ENCODE data around the gene HNRNPR. TPM values are rescaled to one million over a fixed set of nuclear protein-coding genes. Genes with fewer than 3 reads are reported as not detected.
"Not testable (repeated sequence)": the region's sequence is repeated elsewhere in the genome, so short reads cannot be mapped to it uniquely, and the experiment has no call there.

HNRNPR gene
- total RNA-seq, 2 donors from 2014 or later: 188 to 205 TPM

DNA sequence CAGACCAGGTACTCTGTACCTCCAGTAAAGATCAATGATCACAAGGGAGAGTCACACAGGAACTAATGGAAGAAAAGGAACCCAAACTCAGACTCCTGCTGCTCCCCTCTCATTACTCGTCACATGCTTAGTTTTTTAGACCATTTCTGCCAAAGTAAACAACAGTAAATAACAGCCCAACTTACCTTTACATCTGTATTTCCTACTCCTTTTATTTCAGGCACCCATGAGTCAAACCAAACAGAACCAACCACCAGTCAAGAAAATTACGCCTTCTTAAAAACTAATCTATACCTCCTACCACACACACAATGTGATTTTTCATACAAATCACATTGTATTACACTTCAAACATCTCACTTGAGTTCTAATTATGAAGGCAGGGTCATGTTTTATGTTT is 65.4 kb downstream of the HNRNPR start:
- ATAC-seq: no peak
- Mint-ChIP-seq H3K36me3 (peaks cover 7% of the 10 kb centered on the region), H3K27ac (no peak overlapping the region), H3K4me3 (no peak overlapping the region), H3K27me3 (peaks cover 0 to 19% of the 10 kb centered on the region in 2 donors), H3K4me1 (ENCODE audit: low read depth in 2 of 2) (no peaks in the 10 kb centered on the region), H3K9me3 (no peaks in the 10 kb centered on the region)
- no peak for DNase-seq (ENCODE audit: low spot score)

DNA sequence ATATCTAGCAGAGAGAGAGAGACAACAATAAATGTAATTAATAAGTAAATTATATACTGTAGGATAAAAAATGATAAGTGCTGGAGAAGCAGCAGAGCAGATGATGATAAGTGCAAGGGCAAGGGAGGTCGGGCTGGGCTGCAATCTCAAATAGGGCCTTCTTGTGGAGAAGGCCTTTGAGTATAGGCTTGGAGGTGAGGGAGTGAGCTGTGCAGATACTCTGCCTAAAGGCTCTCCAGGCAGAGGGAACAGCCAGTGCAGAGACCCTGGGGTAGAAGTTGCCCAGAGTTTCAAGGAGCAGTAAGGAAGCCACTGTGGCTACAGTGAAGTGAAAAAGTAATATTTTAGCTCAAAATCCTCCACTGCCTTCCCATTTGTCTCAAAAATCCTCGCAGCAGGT is 67.6 kb downstream of the HNRNPR start:
- no peaks in the 10 kb centered on the region for H3K9me3 Mint-ChIP-seq
- ATAC-seq: no peak
- H3K4me3 Mint-ChIP-seq: no peak overlapping the region
- H3K27ac Mint-ChIP-seq: no peak overlapping the region
- H3K36me3 Mint-ChIP-seq: no peaks in the 10 kb centered on the region
- DNase-seq (ENCODE audit: low spot score): no peak
- H3K27me3 Mint-ChIP-seq: peaks cover 5 to 30% of the 10 kb centered on the region in 2 donors
- no peaks in the 10 kb centered on the region for H3K4me1 Mint-ChIP-seq (ENCODE audit: low read depth in 2 of 2)

DNA sequence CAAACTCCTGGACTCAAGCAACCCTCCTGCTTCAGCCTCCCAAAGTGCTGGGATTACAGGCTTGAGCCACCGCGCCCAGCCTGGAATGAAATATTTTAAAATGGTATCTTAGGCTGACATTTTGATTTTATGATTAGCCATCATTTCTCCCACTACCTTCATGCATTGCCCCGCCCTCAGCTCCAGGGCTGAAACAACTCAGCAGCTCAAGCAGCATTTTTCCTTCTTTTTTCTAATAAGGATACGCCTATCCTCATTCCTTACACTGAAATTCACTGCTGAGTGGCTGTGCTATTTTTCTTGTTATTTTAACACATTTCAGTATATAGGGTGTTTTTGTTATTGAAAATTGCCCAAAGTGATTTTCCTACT is 70.0 kb downstream of the HNRNPR start:
- no peaks in the 10 kb centered on the region for H3K9me3 Mint-ChIP-seq
- no peak for DNase-seq (ENCODE audit: low spot score)
- no peak overlapping the region for H3K27ac Mint-ChIP-seq
- H3K4me3 Mint-ChIP-seq: no peak overlapping the region
- H3K36me3 Mint-ChIP-seq: no peaks in the 10 kb centered on the region
- no peak for ATAC-seq
- H3K4me1 Mint-ChIP-seq (ENCODE audit: low read depth in 2 of 2): no peaks in the 10 kb centered on the region
- H3K27me3 Mint-ChIP-seq: peaks cover 10 to 34% of the 10 kb centered on the region in 2 donors

DNA sequence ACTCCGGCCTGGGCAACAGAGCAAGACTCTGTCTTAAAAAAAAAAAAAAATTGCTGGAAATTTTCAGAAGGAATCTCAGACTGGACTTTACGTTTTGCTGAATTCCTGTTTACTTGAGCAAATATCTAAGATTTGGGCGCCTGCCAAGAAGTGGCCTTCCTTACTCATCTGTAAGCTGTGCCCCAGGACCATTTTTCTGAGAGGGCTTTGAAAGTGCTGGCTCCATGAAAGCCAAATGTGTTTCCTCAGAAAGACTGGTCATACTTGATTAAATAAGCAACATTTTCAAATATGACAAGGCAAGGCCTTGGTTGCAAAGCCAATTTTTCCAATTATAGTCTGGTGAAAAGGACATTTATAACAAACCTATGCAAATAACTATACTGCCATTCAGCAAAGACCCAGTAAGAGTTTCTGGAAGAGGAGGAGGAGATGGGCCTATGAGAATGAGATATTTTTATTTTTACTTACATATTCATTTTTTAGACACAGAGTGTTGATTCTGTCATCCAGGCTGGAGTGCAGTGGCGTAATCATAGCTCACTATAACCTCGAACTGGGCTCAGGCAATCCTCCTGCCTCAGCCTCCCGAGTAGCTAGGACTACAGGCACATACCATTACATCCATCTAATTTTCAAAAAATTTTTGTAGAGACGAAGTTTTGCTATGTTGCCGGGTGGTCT is 70.5 kb downstream of the HNRNPR start:
- Mint-ChIP-seq H3K4me1 (ENCODE audit: low read depth in 2 of 2) (no peaks in the 10 kb centered on the region), H3K27ac (no peak overlapping the region), H3K4me3 (no peak overlapping the region), H3K27me3 (peaks cover 10 to 34% of the 10 kb centered on the region in 2 donors), H3K36me3 (no peaks in the 10 kb centered on the region), H3K9me3 (no peaks in the 10 kb centered on the region)
- ATAC-seq (no peak), DNase-seq (ENCODE audit: low spot score) (no peak)

DNA sequence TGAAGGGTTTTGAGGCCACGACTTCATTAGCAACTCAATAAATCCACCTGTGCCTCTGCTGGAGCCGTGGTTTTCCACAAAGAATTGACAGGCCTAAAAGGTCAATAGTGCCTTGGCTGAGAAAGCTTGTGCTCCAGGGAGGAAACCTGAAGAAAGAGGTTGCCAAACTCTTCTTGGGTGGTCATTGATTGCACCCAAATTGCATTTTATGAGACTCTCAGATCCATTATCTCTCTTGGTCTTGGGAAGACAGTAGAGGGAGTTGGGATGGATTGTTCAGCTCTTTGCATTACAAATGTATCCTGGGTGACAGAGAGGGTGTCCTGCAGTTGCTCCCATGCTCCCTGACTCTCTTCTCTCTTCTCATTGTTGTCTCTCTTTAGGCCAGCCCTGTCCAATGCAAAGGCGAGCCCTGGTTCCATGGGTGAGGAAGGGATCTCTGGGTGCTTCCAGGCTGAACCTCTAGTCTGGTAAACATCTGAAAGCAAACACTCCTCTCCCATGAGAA is 80.7 kb downstream of the HNRNPR start:
- H3K27me3 Mint-ChIP-seq: no peaks in the 10 kb centered on the region
- no peaks in the 10 kb centered on the region for H3K36me3 Mint-ChIP-seq
- ATAC-seq (no peak), DNase-seq (ENCODE audit: low spot score) (no peak)
- H3K9me3 Mint-ChIP-seq: no peaks in the 10 kb centered on the region
- H3K4me1 Mint-ChIP-seq (ENCODE audit: low read depth in 2 of 2): no peaks in the 10 kb centered on the region
- H3K27ac Mint-ChIP-seq: no peak overlapping the region
- H3K4me3 Mint-ChIP-seq: no peak overlapping the region

DNA sequence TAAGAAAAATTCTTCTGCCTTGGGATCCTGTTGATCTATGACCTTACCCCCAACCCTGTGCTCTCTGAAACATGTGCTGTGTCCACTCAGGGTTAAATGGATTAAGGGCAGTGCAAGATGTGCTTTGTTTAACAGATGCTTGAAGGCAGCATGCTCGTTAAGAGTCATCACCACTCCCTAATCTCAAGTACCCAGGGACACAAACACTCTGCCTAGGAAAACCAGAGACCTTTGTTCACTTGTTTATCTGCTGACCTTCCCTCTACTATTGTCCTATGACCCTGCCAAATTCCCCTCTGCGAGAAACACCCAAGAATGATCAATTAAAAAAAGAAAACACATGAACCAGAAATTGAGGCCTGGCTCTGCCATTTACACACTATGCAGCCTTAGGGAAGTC is 86.0 kb downstream of the HNRNPR start:
- not testable (repeated sequence) for H3K27me3 Mint-ChIP-seq; H3K4me1 Mint-ChIP-seq (ENCODE audit: low read depth in 2 of 2); H3K4me3 Mint-ChIP-seq; H3K9me3 Mint-ChIP-seq; ATAC-seq; H3K27ac Mint-ChIP-seq; DNase-seq (ENCODE audit: low spot score); H3K36me3 Mint-ChIP-seq

DNA sequence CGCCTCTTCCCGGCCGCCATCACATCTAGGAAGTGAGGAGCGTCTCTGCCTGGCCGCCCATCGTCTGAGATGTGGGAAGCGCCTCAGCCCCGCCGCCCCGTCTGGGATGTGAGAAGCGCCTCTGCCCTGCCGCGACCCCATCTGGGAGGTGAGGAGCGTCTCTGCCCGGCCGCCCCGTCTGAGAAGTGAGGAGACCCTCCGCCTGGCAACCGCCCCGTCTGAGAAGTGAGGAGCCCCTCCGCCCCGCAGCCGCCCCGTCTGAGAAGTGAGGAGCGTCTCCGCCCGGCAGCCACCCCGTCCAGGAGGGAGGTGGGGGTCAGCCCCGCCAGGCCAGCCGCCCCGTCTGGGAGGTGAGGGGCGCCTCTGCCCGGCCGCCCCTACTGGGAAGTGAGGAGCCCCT is 86.7 kb downstream of the HNRNPR start:
- not testable (repeated sequence) for H3K4me1 Mint-ChIP-seq (ENCODE audit: low read depth in 2 of 2); H3K27me3 Mint-ChIP-seq

More for the DNA sequence above, 86.7 kb downstream of the HNRNPR start:
- H3K9me3 Mint-ChIP-seq; H3K4me3 Mint-ChIP-seq; ATAC-seq; H3K36me3 Mint-ChIP-seq; H3K27ac Mint-ChIP-seq; DNase-seq (ENCODE audit: low spot score): not testable (repeated sequence)

Other genes starting within 250 kb of the HNRNPR start
- 10 to 100 TPM; 42.7 to 43.1 TPM for gene LUZP1, start 175.4 kb downstream of the HNRNPR start, total RNA-seq
- not detected for gene HTR1D, start 126.8 kb downstream of the HNRNPR start, total RNA-seq
- gene ZNF436, start 25.6 kb upstream of the HNRNPR start, total RNA-seq: 1 to 10 TPM; 4.7 to 6.3 TPM
- gene TCEA3, start 80.5 kb upstream of the HNRNPR start, total RNA-seq: under 1 TPM in 1 of 2 donors, not detected in 1; 0.31 TPM
- gene ASAP3, start 139.9 kb upstream of the HNRNPR start, total RNA-seq: not detected
- 10 to 100 TPM; 10.7 to 15.5 TPM for gene E2F2, start 186.9 kb upstream of the HNRNPR start, total RNA-seq
- 1 to 10 TPM; 2.6 to 5.0 TPM for gene ID3, start 215.2 kb upstream of the HNRNPR start, total RNA-seq

Measured in natural killer cell treated with Interleukin-12 subunit alpha and Interleukin-12 subunit beta and Interleukin-15 and Interleukin-18, amount 100 ng/mL, for 72 hours (primary cell).